Gastrocnemius medialis (tissue), 4 donors: ENCODE measurements around the gene PIBF1.

Source experiments
- CTCF ChIP-seq, 5 experiments: fragments of 450-650 bp in 3 of 5; fragments of 200-600 bp in 2 of 5; sonication (generic) in 2 of 5; IDR thresholded peaks in 4 of 5; conservative IDR thresholded peaks in 1 of 5; 1 replicate in 4 of 5; 2 replicates in 1 of 5; pipeline ENCODE4 v1.5.1; 2016 to 2019; ENCODE audit warnings: antibody characterized with exemption in 5 of 5, mild to moderate bottlenecking in 3 of 5, moderate library complexity in 3 of 5
- POLR2A ChIP-seq, 2 donors: fragments of 450-650 bp; IDR thresholded peaks; one replicate each; pipeline ENCODE4 v1.6.1; 2017; ENCODE audit warnings: antibody characterized with exemption in 2 of 2, mild to moderate bottlenecking in 2 of 2, moderate library complexity in 2 of 2

GRCh38 chr13:72959643-72960042 is 177.7 kb downstream of the PIBF1 start:
- TF ChIP-seq CTCF (IDR thresholded peaks at IDR 0.05 in 4 of 5, conservative IDR thresholded peaks at IDR 0.05 in 1 of 5) = no peak
- TF ChIP-seq POLR2A (IDR thresholded peaks at IDR 0.05) = no peak
